CD4-positive, alpha-beta T cell treated with Interleukin-17A for 4 hours (primary cell): ENCODE data around the gene ZMYND12.

Experiments
- DNase-seq: peaks from one replicate; pipeline ENCODE4 v3.0.0-alpha.2; 2020; ENCODE audit warnings: mixed read lengths

Gene ZMYND12

DNA sequence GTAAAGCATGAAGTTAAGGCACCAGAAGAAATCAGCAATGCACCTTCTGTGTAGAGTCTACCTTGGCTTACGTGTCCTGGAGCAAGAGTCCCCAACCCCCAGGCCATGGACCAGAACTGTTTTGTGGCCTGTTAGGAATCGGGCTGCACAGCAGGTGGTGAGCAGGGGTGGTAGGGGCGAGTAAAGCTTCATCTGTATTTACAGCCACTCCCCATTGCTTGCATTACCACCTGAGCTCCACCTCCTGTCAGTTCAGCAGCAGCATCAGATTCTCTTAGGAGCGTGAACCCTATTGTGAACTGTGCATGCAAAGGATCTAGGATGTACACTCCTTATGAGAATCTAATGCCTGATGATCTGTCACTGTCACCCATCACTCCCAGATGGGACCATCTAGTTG is 21.5 kb downstream of the ZMYND12 start:
- DNase-seq = no peak

DNA sequence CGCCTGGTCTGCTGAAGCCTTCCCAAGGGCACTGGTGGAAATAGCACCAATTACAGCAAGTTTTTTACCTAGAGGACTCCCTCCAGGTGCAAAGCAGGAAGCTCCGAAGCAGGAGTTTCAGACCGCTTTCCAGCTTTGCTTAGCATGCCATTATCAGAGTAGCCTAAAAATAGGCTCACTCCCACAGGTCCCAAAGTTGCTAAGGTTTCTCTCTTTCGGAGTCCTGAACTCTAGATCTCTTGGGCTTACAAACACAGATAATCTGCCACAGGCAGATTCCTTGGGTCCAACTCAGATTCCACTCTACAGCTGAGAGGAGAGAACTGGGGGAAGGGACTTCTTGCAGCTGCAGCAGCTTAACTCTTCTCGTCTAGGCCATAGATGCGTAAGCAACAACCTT is 22.5 kb downstream of the ZMYND12 start:
- DNase-seq = no peak

- no peak for DNase-seq
These were observed 23.1 kb downstream of the ZMYND12 start for GRCh38 chr1:42432714-42433113.

- no peak for DNase-seq
These were observed 24.3 kb downstream of the ZMYND12 start for GRCh38 chr1:42431514-42431913.

DNA sequence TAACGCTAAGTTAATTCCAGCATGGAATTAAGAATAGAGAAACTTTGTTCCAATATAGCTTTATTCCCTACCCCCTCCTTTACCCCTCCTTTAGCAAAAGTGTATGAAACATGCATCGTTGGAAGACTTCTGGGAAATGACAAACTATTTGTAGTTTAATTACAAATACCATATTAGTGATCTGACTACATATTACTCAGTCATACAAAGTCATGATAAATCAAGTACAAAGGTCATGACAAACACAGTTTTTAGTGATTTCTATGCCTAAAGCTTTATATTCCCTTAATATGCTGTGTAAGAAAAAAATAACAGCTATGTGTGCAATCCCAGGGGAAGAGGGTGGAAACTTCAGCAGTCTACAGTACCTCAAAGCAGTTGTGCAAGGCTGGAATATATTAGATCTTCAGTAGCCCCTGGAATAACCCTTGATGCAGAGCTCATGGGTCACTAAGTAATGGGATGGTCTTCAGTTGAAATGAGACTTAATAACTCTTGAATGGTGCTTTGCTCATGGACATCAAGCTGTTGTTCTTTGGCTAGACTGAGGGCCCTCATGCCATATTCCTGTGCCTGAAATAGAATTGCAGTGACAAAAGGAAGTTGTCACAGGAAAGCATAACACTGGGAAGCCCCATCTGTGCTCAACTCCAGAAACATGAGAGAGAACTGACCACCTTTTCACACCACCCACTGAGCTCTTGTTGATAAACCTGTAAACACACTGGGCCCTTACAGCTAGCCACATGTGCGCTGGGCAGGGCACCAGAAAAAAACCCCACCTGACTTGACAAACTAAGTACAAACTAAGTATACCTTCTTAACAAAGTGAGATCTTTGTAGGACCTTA is 25.3 kb downstream of the ZMYND12 start:
- no peak for DNase-seq

GRCh38 chr1:42429603-42430002 is 26.2 kb downstream of the ZMYND12 start:
- no peak for DNase-seq

GRCh38 chr1:42427240-42427639 is 28.6 kb downstream of the ZMYND12 start:
- DNase-seq = no peak

DNA sequence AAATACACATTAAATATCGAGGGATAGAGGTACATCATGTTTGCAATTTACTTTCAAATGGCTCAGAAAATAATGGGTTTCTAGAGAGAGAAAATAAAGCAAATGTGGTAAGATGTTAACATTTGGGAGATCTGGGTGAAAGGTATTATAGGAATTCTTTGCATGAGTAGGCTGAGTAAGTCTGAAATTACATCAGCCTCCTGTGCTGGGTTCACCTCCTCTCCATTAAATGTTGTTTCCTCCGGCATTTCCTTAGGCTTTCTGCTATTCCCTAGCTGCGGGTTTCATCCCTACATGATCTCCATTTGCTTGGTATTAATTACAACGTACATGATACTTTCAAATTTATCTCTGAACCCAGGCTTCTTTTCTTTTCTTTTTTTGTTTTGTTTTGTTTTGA is 31.6 kb downstream of the ZMYND12 start:
- DNase-seq = no peak

DNA sequence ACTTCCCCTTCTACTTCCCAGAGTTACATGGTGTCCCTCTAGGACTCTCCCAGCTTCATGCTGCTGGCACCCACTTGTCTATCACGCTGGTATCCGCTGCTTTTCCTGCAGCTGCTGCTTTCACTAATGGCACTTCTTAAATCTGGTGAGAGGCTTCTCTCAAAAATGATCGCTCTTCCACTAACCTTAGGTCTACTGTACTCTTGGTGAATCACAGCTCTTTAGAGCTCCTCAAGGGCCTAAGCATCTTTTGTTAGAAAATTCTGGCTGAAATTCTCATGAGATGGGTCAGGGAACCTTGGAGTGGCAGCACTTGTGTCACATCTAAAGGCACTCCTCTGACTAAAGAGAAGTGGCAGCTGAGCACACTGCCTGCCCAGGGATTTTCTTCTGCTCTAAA is 32.1 kb downstream of the ZMYND12 start:
- no peak for DNase-seq

GRCh38 chr1:42422737-42423136 is 33.1 kb downstream of the ZMYND12 start:
- no peak for DNase-seq

DNA sequence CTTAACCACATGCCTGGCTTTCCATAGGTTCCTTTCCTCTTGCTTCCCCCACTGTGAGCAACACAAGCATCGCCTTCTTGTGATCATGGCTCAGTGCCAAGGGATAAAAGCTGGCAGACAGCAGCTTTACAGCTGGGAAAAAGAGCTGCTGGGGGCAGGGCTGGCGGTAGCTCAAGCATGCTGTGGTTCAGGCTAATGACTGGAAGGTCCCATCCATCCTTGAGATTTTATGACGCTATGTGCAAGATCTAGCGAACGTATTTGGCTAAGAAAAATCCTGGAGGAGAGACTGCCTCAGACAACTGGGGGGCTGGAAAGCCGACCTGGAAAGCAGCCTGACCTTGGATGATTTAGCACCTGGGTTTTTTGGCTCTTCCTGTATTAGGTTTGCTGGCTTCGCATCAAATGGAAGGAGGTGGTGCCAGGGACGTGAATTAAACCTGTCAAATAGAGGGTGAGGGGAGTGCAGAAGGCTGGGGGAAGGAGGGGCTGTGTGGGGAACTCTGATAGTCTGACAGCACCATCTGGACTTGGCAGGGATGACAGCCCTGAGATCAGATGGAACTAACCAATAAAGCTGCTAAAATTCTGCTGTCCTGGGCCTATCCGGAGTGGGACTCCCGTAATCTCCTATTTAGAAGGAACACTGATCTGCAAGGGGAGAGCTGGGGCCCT is 34.8 kb downstream of the ZMYND12 start:
- no peak for DNase-seq

DNA sequence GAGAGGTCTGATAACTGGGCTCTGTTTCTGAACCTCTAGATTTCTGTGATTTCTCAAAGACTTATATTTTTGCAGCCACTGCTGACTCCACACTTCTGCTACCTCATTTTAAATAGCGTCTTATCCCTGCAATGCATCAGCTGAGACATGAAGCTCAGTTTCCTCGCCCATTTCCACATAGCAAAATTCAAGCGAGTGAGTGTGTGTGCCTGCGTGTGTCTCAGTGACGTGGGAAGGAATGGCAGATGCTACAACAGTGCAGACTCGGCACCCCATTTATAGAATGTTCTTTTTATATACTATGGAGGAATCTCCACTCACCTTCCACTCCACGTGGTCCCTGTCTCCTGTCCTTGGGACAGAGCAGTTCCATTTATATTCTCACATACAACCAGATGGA is 35.7 kb downstream of the ZMYND12 start:
- DNase-seq = no peak

DNA sequence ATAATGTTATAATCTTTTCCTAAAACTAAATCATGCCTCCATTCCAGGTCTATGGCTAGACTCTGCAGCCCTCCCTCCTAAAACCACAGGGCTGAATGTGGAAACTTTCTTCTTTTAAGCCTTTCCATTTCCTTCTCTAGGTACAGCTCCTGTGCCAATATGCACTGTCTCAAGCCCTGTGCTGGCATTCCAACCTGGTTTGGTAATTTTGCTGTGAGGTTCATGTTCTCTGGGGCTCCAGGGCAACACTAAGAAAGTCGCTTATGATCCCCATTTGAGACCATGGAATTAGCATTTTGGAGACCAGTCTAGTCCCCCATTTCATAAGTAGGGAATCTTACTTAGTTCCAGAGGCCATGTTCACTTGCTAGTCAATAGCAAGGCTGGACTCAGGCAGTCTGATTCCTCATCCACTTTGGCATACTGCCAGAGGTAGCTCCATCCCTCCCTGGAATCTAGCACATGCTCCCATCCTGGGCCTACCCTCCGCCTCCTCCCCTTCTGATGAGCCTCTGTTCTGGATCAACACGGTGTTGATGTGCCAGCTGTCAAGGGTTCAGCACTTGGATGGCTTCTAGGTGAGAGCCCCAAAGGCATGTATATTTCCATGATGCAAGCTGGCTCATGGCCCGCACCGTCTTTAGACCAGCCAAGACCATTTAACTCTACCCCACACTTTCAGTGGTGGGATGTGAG is 36.5 kb downstream of the ZMYND12 start:
- DNase-seq = no peak

GRCh38 chr1:42418516-42418915 is 37.3 kb downstream of the ZMYND12 start:
- DNase-seq = no peak

DNA sequence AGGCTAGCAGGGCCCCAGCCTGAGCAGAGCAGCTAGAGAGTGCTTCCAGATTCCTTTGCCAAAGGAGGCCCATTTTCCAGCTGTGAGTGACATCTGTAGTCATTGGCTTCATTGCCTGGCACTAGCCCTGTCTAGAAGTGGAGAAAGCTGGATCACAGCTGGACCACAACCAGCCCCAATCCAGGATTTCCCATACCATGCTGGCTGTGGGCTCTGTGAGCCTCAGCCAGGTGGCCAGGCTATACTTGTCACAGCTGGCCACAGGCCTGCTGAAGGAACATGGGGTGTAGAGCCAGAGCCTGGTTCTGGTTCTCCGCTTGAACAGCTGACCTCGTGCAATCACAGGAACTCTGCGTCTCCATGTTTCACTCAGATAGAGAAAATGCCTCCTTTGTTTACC is 38.7 kb downstream of the ZMYND12 start:
- no peak for DNase-seq

- DNase-seq = no peak
These were observed 41.0 kb downstream of the ZMYND12 start for GRCh38 chr1:42414551-42415496.

DNA sequence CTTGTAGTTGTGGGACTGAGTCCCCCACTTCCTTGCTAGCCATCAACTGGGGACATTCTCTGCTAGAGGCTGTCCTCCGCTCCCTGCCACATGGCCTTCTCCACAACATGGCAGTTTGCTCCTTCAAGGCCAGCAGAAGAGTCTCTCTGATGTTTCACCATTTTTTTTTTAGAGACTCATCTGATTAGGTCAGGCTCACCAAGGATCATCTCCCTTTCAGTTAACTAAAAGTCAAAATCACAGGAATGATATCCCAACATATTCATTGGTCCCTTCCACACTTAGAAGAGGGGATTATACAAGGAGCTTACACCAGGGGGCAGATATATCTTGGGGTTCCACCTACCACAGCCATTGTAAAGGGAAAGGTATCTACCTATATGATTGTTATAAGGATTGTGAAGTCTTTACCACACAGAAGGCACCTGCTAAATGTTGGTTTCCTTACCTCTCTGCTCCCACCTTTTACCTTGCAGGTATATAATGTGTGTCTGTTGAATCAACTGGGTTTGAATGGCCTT is 51.9 kb downstream of the ZMYND12 start:
- DNase-seq = no peak

- no peak for DNase-seq
These were observed 56.3 kb downstream of the ZMYND12 start for GRCh38 chr1:42399315-42400100.

- no peak for DNase-seq
These were observed 62.6 kb downstream of the ZMYND12 start for GRCh38 chr1:42392967-42393848.

DNA sequence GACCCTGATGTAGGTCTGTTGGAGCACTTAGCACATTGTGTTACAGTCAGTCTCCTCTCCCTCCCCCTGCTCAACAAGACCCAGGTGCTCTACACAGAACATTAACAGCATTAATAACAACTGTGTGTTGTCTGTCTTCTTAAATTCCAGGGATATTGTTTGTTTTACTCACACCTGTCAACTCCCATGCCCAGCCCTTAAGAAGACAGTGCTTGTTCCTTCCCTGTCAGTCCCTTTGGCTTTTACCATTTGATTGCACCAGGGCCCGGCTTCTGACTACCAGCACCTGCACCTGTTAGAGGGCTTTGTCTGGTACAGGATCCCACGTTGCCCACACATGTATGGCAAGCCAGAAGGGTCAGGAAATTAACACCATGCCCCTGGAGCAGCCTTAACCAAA is 63.6 kb downstream of the ZMYND12 start:
- no peak for DNase-seq

DNA sequence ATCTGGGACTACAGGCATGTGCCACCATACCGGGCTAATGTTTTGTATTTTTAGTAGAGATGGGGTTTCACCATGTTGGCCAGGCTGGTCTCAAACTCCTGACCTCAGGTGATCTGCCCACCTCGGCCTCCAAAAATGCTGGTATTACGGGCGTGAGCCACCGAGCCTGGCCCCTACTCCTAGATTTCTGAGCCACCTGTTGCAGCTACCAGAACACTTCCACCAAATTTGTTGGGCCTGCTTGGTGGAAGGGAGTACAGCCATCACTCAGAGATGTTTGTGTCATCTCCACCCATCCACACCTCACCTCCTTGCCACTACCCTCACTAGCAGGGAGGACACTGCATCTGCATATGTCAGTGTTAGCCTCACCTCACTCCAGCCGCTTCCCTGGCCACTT is 69.8 kb downstream of the ZMYND12 start:
- DNase-seq = no peak
